ENCODE results near the gene RIMBP3C. TPM values are rescaled to one million over a fixed set of nuclear protein-coding genes. Genes with fewer than 3 reads are reported as not detected.
"Not testable (repeated sequence)": the region's sequence is repeated elsewhere in the genome, so short reads cannot be mapped to it uniquely, and the experiment has no call there.

RIMBP3C gene
- total and polyA plus RNA-seq, 2 of the 8 experiments (the other 6 are each of a cell fraction or from before 2014, with no cell fraction given) = 0.08 TPM; not detected in 1

- CTCF ChIA-PET (ENCODE audit: partially characterized antibody); H2AFZ ChIP-seq (ENCODE audit: low read length); FAIRE-seq: not testable (repeated sequence)
Measured at GRCh38 chr22:21559345-21560125, 8.3 kb upstream of the RIMBP3C start.

GRCh38 chr22:21550678-21551047 is 598 bp downstream of the RIMBP3C start:
- H3K18ac ChIP-seq (ENCODE audit: extremely low read depth, low read length); H3K4me3 ChIP-seq (ENCODE audit: extremely low read depth in 1 of 4, insufficient read depth in 2 of 4, low read depth in 3 of 4, low read length in 4 of 4); DNase-seq (ENCODE audit: low read depth in 1 of 2, low spot score in 2 of 2); POLR2A ChIA-PET (ENCODE audit: partially characterized antibody); H2AFZ ChIP-seq (ENCODE audit: low read length); H2BK12ac ChIP-seq (ENCODE audit: low read depth, low read length); H4K91ac ChIP-seq (replicated peaks; ENCODE audit: insufficient read length, low read length); H3K9ac ChIP-seq (replicated peaks in 1 of 4; ENCODE audit: extremely low read depth in 1 of 4, low read depth in 3 of 4, low read length in 3 of 4); H3K23me2 ChIP-seq (ENCODE audit: low read depth, low read length); H3K27me3 ChIP-seq (replicated peaks in 1 of 4; ENCODE audit: control insufficient read depth in 3 of 4, extremely low read depth in 1 of 4, insufficient read depth in 3 of 4, low read length in 3 of 4); H2BK20ac ChIP-seq (ENCODE audit: low read length); CTCF ChIA-PET (ENCODE audit: partially characterized antibody); H3K4ac ChIP-seq (replicated peaks; ENCODE audit: insufficient read length, low read depth, low read length); H3K79me1 ChIP-seq (ENCODE audit: low read depth, low read length); H2BK5ac ChIP-seq (ENCODE audit: low read depth, low read length); H4K5ac ChIP-seq (ENCODE audit: insufficient read length, low read depth, low read length); H2BK15ac ChIP-seq (ENCODE audit: low read length); H3K4me2 ChIP-seq (ENCODE audit: insufficient read depth in 1 of 2, low read depth in 2 of 2, low read length in 2 of 2); H3K9me3 ChIP-seq (ENCODE audit: insufficient read depth in 2 of 2, low read depth in 1 of 2, low read length in 1 of 2); H4K20me1 ChIP-seq (replicated peaks in 1 of 2; ENCODE audit: control insufficient read depth in 1 of 2, insufficient read depth in 2 of 2, low read length in 2 of 2); H2AK5ac ChIP-seq (ENCODE audit: low read depth, low read length); H3K23ac ChIP-seq (ENCODE audit: insufficient read length); H3K79me2 ChIP-seq (ENCODE audit: control insufficient read depth in 1 of 2, insufficient read depth in 2 of 2, low read length in 2 of 2); H3K36me3 ChIP-seq (ENCODE audit: control insufficient read depth in 2 of 4, insufficient read depth in 4 of 4, low read length in 3 of 4); H3K27ac ChIP-seq (ENCODE audit: low read depth, low read length); H3K4me1 ChIP-seq (replicated peaks in 1 of 4; ENCODE audit: control insufficient read depth in 3 of 4, insufficient read depth in 4 of 4, low read length in 3 of 4); H3K14ac ChIP-seq (ENCODE audit: insufficient read length); FAIRE-seq; H4K8ac ChIP-seq (ENCODE audit: extremely low read depth, insufficient read depth, low read length); H2BK120ac ChIP-seq (replicated peaks; ENCODE audit: low read depth, low read length); H3K56ac ChIP-seq (replicated peaks; ENCODE audit: insufficient read length, low read depth, low read length): not testable (repeated sequence)
- WGBS, 2 experiments (ENCODE audit: extremely low coverage in 1 of 2, insufficient coverage in 1 of 2, insufficient read length in 1 of 2, insufficient replicate concordance in 2 of 2, low coverage in 1 of 2, low lambda C conversion rate in 2 of 2, missing lambda C conversion rate in 1 of 2) = no CpG with 5 or more reads among the region's 44 CpGs

More at GRCh38 chr22:21559345-21560125, 8.3 kb upstream of the RIMBP3C start:
- H3K56ac ChIP-seq (replicated peaks; ENCODE audit: insufficient read length, low read depth, low read length); H3K14ac ChIP-seq (ENCODE audit: insufficient read length); H3K4me1 ChIP-seq (replicated peaks in 1 of 4; ENCODE audit: control insufficient read depth in 3 of 4, insufficient read depth in 4 of 4, low read length in 3 of 4); H3K27me3 ChIP-seq (replicated peaks in 1 of 4; ENCODE audit: control insufficient read depth in 3 of 4, extremely low read depth in 1 of 4, insufficient read depth in 3 of 4, low read length in 3 of 4); H3K36me3 ChIP-seq (ENCODE audit: control insufficient read depth in 2 of 4, insufficient read depth in 4 of 4, low read length in 3 of 4); H2AK5ac ChIP-seq (ENCODE audit: low read depth, low read length); H3K4ac ChIP-seq (replicated peaks; ENCODE audit: insufficient read length, low read depth, low read length); H4K5ac ChIP-seq (ENCODE audit: insufficient read length, low read depth, low read length); H4K20me1 ChIP-seq (replicated peaks in 1 of 2; ENCODE audit: control insufficient read depth in 1 of 2, insufficient read depth in 2 of 2, low read length in 2 of 2); H2BK20ac ChIP-seq (ENCODE audit: low read length); H3K9me3 ChIP-seq (ENCODE audit: insufficient read depth in 2 of 2, low read depth in 1 of 2, low read length in 1 of 2); DNase-seq (ENCODE audit: low read depth in 1 of 2, low spot score in 2 of 2); H4K91ac ChIP-seq (replicated peaks; ENCODE audit: insufficient read length, low read length); H3K23me2 ChIP-seq (ENCODE audit: low read depth, low read length); H2BK120ac ChIP-seq (replicated peaks; ENCODE audit: low read depth, low read length); H3K18ac ChIP-seq (ENCODE audit: extremely low read depth, low read length); H2BK5ac ChIP-seq (ENCODE audit: low read depth, low read length); H2BK15ac ChIP-seq (ENCODE audit: low read length); H4K8ac ChIP-seq (ENCODE audit: extremely low read depth, insufficient read depth, low read length); H2BK12ac ChIP-seq (ENCODE audit: low read depth, low read length); H3K23ac ChIP-seq (ENCODE audit: insufficient read length); H3K9ac ChIP-seq (replicated peaks in 1 of 4; ENCODE audit: extremely low read depth in 1 of 4, low read depth in 3 of 4, low read length in 3 of 4); POLR2A ChIA-PET (ENCODE audit: partially characterized antibody); H3K27ac ChIP-seq (ENCODE audit: low read depth, low read length); H3K4me3 ChIP-seq (ENCODE audit: extremely low read depth in 1 of 4, insufficient read depth in 2 of 4, low read depth in 3 of 4, low read length in 4 of 4); H3K4me2 ChIP-seq (ENCODE audit: insufficient read depth in 1 of 2, low read depth in 2 of 2, low read length in 2 of 2); H3K79me2 ChIP-seq (ENCODE audit: control insufficient read depth in 1 of 2, insufficient read depth in 2 of 2, low read length in 2 of 2); H3K79me1 ChIP-seq (ENCODE audit: low read depth, low read length): not testable (repeated sequence)
- WGBS, 2 experiments (ENCODE audit: extremely low coverage in 1 of 2, insufficient coverage in 1 of 2, insufficient read length in 1 of 2, insufficient replicate concordance in 2 of 2, low coverage in 1 of 2, low lambda C conversion rate in 2 of 2, missing lambda C conversion rate in 1 of 2) = 86% methylated on average over 3 of the region's 10 CpGs; no CpG with 5 or more reads in 1 of the 2 experiments
